HG03060 (cell line): ENCODE data around the gene ASB9.

Source experiments
- ATAC-seq: cut with Tn5 transposase; IDR thresholded peaks from one replicate; pipeline ENCODE4 v1.9.1; 2021; ENCODE audit warnings: low read depth, moderate number of reproducible peaks; ENCODE audit not compliant: unreplicated experiment

ASB9 gene

GRCh38 chrX:15194146-15194545, 75.7 kb downstream of the ASB9 start:
- no peak for ATAC-seq
